Prostate gland (tissue), 2 donors: Measurements from ENCODE around the gene INTS1.

Experiments used
- POLR2A ChIP-seq: fragments of 450-650 bp; IDR thresholded peaks from one replicate; pipeline ENCODE4 v1.6.1; 2016; ENCODE audit warnings: antibody characterized with exemption, mild to moderate bottlenecking
- TF ChIP-seq, protein P1 (sequence below), 4 experiments: fragments of 200-600 bp in 2 of 4; fragments of 450-650 bp in 2 of 4; sonication (generic) in 2 of 4; IDR thresholded peaks; 1 replicate in 3 of 4; 2 replicates in 1 of 4; pipeline ENCODE4 v1.5.1; 2016 to 2019; ENCODE audit warnings: antibody characterized with exemption in 4 of 4, mild to moderate bottlenecking in 2 of 4, moderate library complexity in 2 of 4

DNA sequence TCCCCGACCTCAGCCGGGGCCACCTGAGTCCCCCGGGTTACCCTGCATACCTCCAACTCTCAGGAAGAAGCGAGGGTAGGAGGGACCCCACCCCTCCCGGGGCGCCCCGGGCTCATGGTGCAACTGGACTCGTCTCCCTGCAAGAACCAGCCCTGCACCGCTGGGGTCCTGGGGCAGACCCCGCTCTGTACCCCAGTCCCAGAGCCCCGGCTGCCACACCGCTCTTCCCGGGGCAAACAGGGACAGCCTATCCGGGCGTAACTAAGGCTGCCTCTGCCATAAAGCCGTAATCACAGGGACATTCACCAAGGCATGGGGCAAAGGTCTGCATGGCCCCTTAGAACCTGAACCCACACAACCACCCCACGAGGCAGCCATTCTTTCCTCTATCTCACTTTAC is 19.7 kb upstream of the INTS1 start:
- TF ChIP-seq, protein P1, sequence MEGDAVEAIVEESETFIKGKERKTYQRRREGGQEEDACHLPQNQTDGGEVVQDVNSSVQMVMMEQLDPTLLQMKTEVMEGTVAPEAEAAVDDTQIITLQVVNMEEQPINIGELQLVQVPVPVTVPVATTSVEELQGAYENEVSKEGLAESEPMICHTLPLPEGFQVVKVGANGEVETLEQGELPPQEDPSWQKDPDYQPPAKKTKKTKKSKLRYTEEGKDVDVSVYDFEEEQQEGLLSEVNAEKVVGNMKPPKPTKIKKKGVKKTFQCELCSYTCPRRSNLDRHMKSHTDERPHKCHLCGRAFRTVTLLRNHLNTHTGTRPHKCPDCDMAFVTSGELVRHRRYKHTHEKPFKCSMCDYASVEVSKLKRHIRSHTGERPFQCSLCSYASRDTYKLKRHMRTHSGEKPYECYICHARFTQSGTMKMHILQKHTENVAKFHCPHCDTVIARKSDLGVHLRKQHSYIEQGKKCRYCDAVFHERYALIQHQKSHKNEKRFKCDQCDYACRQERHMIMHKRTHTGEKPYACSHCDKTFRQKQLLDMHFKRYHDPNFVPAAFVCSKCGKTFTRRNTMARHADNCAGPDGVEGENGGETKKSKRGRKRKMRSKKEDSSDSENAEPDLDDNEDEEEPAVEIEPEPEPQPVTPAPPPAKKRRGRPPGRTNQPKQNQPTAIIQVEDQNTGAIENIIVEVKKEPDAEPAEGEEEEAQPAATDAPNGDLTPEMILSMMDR (IDR thresholded peaks at IDR 0.05) = no peak
- no peak for TF ChIP-seq POLR2A
